Gastroesophageal sphincter (tissue), 4 donors: ENCODE results near the gene TMEM33. TPM values are rescaled to one million over a fixed set of nuclear protein-coding genes. Genes with fewer than 3 reads are reported as not detected.

Experiments used
- ATAC-seq: fragments of 150-250 bp; one replicate; pipeline ENCODE4 v1.9.1; 2016; ENCODE audit warnings: mild to moderate bottlenecking, moderate library complexity
- H3K27ac ChIP-seq, 4 donors: fragments of 200-600 bp; sonication (generic) in 3 of 4; 1 replicate in 3 of 4; 2 replicates in 1 of 4; pipeline ENCODE4 v1.5.1; 2016 to 2019
- H3K27me3 ChIP-seq: fragments of 200-600 bp; sonication (generic); one replicate; pipeline ENCODE4 v1.5.1; 2019
- H3K36me3 ChIP-seq, 2 donors: fragments of 200-600 bp; sonication (generic); one replicate each; pipeline ENCODE4 v1.5.1; 2019; ENCODE audit warnings: control low read depth in 1 of 2
- H3K4me1 ChIP-seq, 3 donors: fragments of 200-600 bp; sonication (generic); 1 replicate in 2 of 3; 2 replicates in 1 of 3; pipeline ENCODE4 v1.5.1; 2016 to 2019; ENCODE audit warnings: control low read depth in 2 of 3
- H3K4me3 ChIP-seq, 2 donors: fragments of 200-600 bp; sonication (generic); one replicate each; pipeline ENCODE4 v1.5.1; 2019; ENCODE audit warnings: mild to moderate bottlenecking in 1 of 2, moderate library complexity in 1 of 2
- H3K9me3 ChIP-seq, 3 donors: fragments of 200-600 bp; sonication (generic); one replicate each; pipeline ENCODE4 v1.5.1; 2017 to 2019; ENCODE audit warnings: control low read depth in 2 of 3
- CTCF ChIP-seq, 4 experiments: fragments of 200-600 bp in 2 of 4; fragments of 450-650 bp in 2 of 4; sonication (generic) in 1 of 4; IDR thresholded peaks; one replicate each; pipeline ENCODE4 v1.5.1; 2017 to 2019; ENCODE audit warnings: antibody characterized with exemption in 4 of 4, mild to moderate bottlenecking in 2 of 4, moderate library complexity in 2 of 4
- EP300 ChIP-seq: sonication (generic); formaldehyde crosslinking; IDR thresholded peaks from one replicate; pipeline ENCODE4 v1.6.1; 2017; ENCODE audit warnings: antibody characterized with exemption, mild to moderate bottlenecking
- POLR2A ChIP-seq, 2 donors: fragments of 450-650 bp; IDR thresholded peaks; one replicate each; pipeline ENCODE4 v1.6.1; 2017; ENCODE audit warnings: antibody characterized with exemption in 2 of 2, mild to moderate bottlenecking in 2 of 2, moderate library complexity in 1 of 2
- POLR2AphosphoS5 ChIP-seq: sonication (generic); formaldehyde crosslinking; IDR thresholded peaks from one replicate; pipeline ENCODE4 v1.6.1; 2017; ENCODE audit warnings: antibody characterized with exemption
- WGBS, 2 donors: methylation state at CpG; one replicate each; pipeline ENCODE4 v1.1.5; 2018; ENCODE audit warnings: low coverage in 1 of 2; 5-methylcytosine and 5-hydroxymethylcytosine counted together
- total RNA-seq, 4 donors: library from RNA; depleted of rRNA; stranded (reverse); fragments of >200 nt; gene quantifications; one replicate each; pipeline ENCODE4 v1.1.0, GENCODE V29; 2016

TMEM33 gene
- total RNA-seq, 4 donors from 2014 or later: 24.4 to 33.5 (median 26.6) TPM

GRCh38 chr4:41957634-41958033 lies 22.4 kb downstream of the TMEM33 start:
- Histone ChIP-seq H3K4me3 (no peak overlapping the region), H3K9me3 (no peaks in the 10 kb centered on the region), H3K27ac (no peak overlapping the region), H3K36me3 (peaks cover 0 to 31% of the 10 kb centered on the region in 2 donors), H3K27me3 (no peaks in the 10 kb centered on the region), H3K4me1 (no peaks in the 10 kb centered on the region)
- TF ChIP-seq CTCF (IDR thresholded peaks at IDR 0.05): peak in 1 of 4 experiments; percentile 10
- no peak for TF ChIP-seq EP300
- TF ChIP-seq POLR2A (IDR thresholded peaks at IDR 0.05): no peak
- TF ChIP-seq POLR2AphosphoS5: no peak
- no peak for ATAC-seq
- 17 to 27% methylated on average over 1 of the region's 1 CpG for WGBS, 2 donors

- 88% methylated on average over 4 of the region's 4 CpGs; no CpG with 5 or more reads in 1 of the 2 donors for WGBS, 2 donors
- no peak overlapping the region for H3K27ac ChIP-seq
- TF ChIP-seq CTCF (IDR thresholded peaks at IDR 0.05) (peak in 2 of 4 experiments; percentile 12 to 17), POLR2A (IDR thresholded peaks at IDR 0.05) (no peak), EP300 (no peak)
- no peak overlapping the region for H3K4me3 ChIP-seq
- no peak for ATAC-seq
- no peaks in the 10 kb centered on the region for H3K9me3 ChIP-seq
- H3K4me1 ChIP-seq: no peaks in the 10 kb centered on the region
- no peaks in the 10 kb centered on the region for H3K36me3 ChIP-seq
- no peaks in the 10 kb centered on the region for H3K27me3 ChIP-seq
Observed at GRCh38 chr4:41963105-41963504, 27.9 kb downstream of the TMEM33 start.

- H3K4me3 ChIP-seq: no peak overlapping the region
- H3K4me1 ChIP-seq: no peaks in the 10 kb centered on the region
- no peak for ATAC-seq
- WGBS, 2 donors: 92 to 100% methylated on average over 1 of the region's 1 CpG
- no peaks in the 10 kb centered on the region for H3K36me3 ChIP-seq
- H3K27me3 ChIP-seq: no peaks in the 10 kb centered on the region
- no peaks in the 10 kb centered on the region for H3K9me3 ChIP-seq
- no peak overlapping the region for H3K27ac ChIP-seq
- TF ChIP-seq EP300: no peak
- TF ChIP-seq CTCF (IDR thresholded peaks at IDR 0.05): no peak
- no peak for TF ChIP-seq POLR2A (IDR thresholded peaks at IDR 0.05)
- no peak for TF ChIP-seq POLR2AphosphoS5
Observed at GRCh38 chr4:41964401-41964800, 29.2 kb downstream of the TMEM33 start.

- Histone ChIP-seq H3K9me3 (no peaks in the 10 kb centered on the region), H3K36me3 (no peaks in the 10 kb centered on the region), H3K27ac (no peak overlapping the region), H3K4me3 (no peak overlapping the region), H3K4me1 (no peaks in the 10 kb centered on the region), H3K27me3 (no peaks in the 10 kb centered on the region)
- TF ChIP-seq POLR2AphosphoS5: no peak
- no peak for TF ChIP-seq POLR2A (IDR thresholded peaks at IDR 0.05)
- TF ChIP-seq EP300: no peak
- no peak for TF ChIP-seq CTCF (IDR thresholded peaks at IDR 0.05)
- WGBS, 2 donors: 94 to 97% methylated on average over 2 of the region's 2 CpGs
- no peak for ATAC-seq
Observed at GRCh38 chr4:41967392-41967791, 32.2 kb downstream of the TMEM33 start.

- H3K27me3 ChIP-seq: no peaks in the 10 kb centered on the region
- H3K4me1 ChIP-seq: no peaks in the 10 kb centered on the region
- no peaks in the 10 kb centered on the region for H3K9me3 ChIP-seq
- TF ChIP-seq EP300 (no peak), POLR2A (IDR thresholded peaks at IDR 0.05) (no peak), CTCF (IDR thresholded peaks at IDR 0.05) (no peak), POLR2AphosphoS5 (no peak)
- no peaks in the 10 kb centered on the region for H3K36me3 ChIP-seq
- H3K4me3 ChIP-seq: no peak overlapping the region
- ATAC-seq: no peak
- H3K27ac ChIP-seq: no peak overlapping the region
Observed at GRCh38 chr4:41969671-41970070, 34.4 kb downstream of the TMEM33 start.
